ENCODE measurements around the gene CHTF18.

DNA sequence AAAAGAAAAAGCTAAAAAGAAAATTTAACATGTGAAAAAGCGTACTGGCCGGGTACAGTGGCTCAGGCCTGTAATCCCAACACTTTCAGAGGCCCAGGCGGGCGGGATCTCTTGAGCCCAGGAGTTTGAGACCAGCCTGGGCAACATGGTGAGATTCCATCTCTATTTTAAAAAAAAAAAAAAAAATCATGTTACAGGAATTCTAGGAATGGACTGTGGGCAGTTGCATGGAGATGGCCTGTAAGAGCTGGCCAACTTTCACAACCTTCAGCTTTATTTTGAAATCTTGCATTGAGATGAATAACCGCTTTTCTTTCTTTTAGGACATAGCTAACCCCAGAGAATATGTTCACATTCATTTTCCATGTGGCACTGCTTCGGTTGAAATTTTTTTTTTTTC lies 39.4 kb upstream of the CHTF18 start:
- TF ChIP-seq, protein P1, sequence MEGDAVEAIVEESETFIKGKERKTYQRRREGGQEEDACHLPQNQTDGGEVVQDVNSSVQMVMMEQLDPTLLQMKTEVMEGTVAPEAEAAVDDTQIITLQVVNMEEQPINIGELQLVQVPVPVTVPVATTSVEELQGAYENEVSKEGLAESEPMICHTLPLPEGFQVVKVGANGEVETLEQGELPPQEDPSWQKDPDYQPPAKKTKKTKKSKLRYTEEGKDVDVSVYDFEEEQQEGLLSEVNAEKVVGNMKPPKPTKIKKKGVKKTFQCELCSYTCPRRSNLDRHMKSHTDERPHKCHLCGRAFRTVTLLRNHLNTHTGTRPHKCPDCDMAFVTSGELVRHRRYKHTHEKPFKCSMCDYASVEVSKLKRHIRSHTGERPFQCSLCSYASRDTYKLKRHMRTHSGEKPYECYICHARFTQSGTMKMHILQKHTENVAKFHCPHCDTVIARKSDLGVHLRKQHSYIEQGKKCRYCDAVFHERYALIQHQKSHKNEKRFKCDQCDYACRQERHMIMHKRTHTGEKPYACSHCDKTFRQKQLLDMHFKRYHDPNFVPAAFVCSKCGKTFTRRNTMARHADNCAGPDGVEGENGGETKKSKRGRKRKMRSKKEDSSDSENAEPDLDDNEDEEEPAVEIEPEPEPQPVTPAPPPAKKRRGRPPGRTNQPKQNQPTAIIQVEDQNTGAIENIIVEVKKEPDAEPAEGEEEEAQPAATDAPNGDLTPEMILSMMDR (IDR thresholded peaks at IDR 0.05 in 8 of 11, conservative IDR thresholded peaks at IDR 0.05 in 3 of 11), result no peak
- no peak for TF ChIP-seq POLR2A (IDR thresholded peaks at IDR 0.05)
